ENCODE data around the gene C5orf15. TPM values are rescaled to one million over a fixed set of nuclear protein-coding genes. Genes with fewer than 3 reads are reported as not detected.

The C5orf15 gene
- total RNA-seq, 1 donor from 2014 or later: 63.7 TPM

- DNase-seq (ENCODE audit: low spot score): no peak
- Mint-ChIP-seq H3K9me3 (no peaks in the 10 kb centered on the region), H3K4me1 (ENCODE audit: low read depth) (peaks cover 44% of the 10 kb centered on the region), H3K27me3 (ENCODE audit: low read depth) (no peaks in the 10 kb centered on the region), H3K36me3 (ENCODE audit: low read depth) (peaks cover 50% of the 10 kb centered on the region), H3K27ac (peak overlapping the region; percentile 43), H3K4me3 (ENCODE audit: low read depth) (peak overlapping the region; percentile 15)
- intact Hi-C loops (cut with micrococcal nuclease): loop anchor here (10.0 kb wide), 1 partner anchor 644 kb away; the partner anchor contains the start of gene SEC24A
Measured at GRCh38 chr5:134000696-134001453, 32.5 kb upstream of the C5orf15 start.

- Mint-ChIP-seq H3K27ac (peak overlapping the region; percentile 52), H3K4me1 (ENCODE audit: low read depth) (peaks cover 45% of the 10 kb centered on the region)
Measured at GRCh38 chr5:134000091-134000511, 31.7 kb upstream of the C5orf15 start.

GRCh38 chr5:133998807-133999206 lies 30.4 kb upstream of the C5orf15 start:
- Mint-ChIP-seq H3K36me3 (ENCODE audit: low read depth) (peaks cover 55% of the 10 kb centered on the region), H3K27ac (no peak overlapping the region), H3K4me3 (ENCODE audit: low read depth) (no peak overlapping the region), H3K27me3 (ENCODE audit: low read depth) (no peaks in the 10 kb centered on the region), H3K4me1 (ENCODE audit: low read depth) (peaks cover 50% of the 10 kb centered on the region), H3K9me3 (no peaks in the 10 kb centered on the region)
- intact Hi-C loops (cut with micrococcal nuclease): no loop called here
- DNase-seq (ENCODE audit: low spot score): no peak

More at GRCh38 chr5:134000091-134000511, 31.7 kb upstream of the C5orf15 start:
- Mint-ChIP-seq H3K9me3 (no peaks in the 10 kb centered on the region), H3K27me3 (ENCODE audit: low read depth) (no peaks in the 10 kb centered on the region), H3K4me3 (ENCODE audit: low read depth) (no peak overlapping the region), H3K36me3 (ENCODE audit: low read depth) (peaks cover 47% of the 10 kb centered on the region)
- intact Hi-C loops (cut with micrococcal nuclease): loop anchor here (10.0 kb wide), 1 partner anchor 645 kb away; the partner anchor contains the start of gene SEC24A
- no peak for DNase-seq (ENCODE audit: low spot score)

- intact Hi-C loops (cut with micrococcal nuclease): no loop called here
- Mint-ChIP-seq H3K4me1 (ENCODE audit: low read depth) (peaks cover 47% of the 10 kb centered on the region), H3K4me3 (ENCODE audit: low read depth) (no peak overlapping the region), H3K27me3 (ENCODE audit: low read depth) (no peaks in the 10 kb centered on the region), H3K9me3 (no peaks in the 10 kb centered on the region), H3K36me3 (ENCODE audit: low read depth) (peaks cover 48% of the 10 kb centered on the region), H3K27ac (no peak overlapping the region)
- no peak for DNase-seq (ENCODE audit: low spot score)
Measured at GRCh38 chr5:133998042-133998441, 29.6 kb upstream of the C5orf15 start.

GRCh38 chr5:133996683-133997252 lies 28.3 kb upstream of the C5orf15 start:
- H3K4me3 Mint-ChIP-seq (ENCODE audit: low read depth): no peak overlapping the region
- no peaks in the 10 kb centered on the region for H3K27me3 Mint-ChIP-seq (ENCODE audit: low read depth)
- H3K36me3 Mint-ChIP-seq (ENCODE audit: low read depth): peaks cover 44% of the 10 kb centered on the region
- H3K9me3 Mint-ChIP-seq: no peaks in the 10 kb centered on the region
- intact Hi-C loops (cut with micrococcal nuclease): no loop called here
- no peak for DNase-seq (ENCODE audit: low spot score)
- peak overlapping the region; percentile 33 for H3K27ac Mint-ChIP-seq
- peaks cover 40% of the 10 kb centered on the region for H3K4me1 Mint-ChIP-seq (ENCODE audit: low read depth)

GRCh38 chr5:133995883-133996563 lies 27.6 kb upstream of the C5orf15 start:
- no peaks in the 10 kb centered on the region for H3K9me3 Mint-ChIP-seq
- no peaks in the 10 kb centered on the region for H3K27me3 Mint-ChIP-seq (ENCODE audit: low read depth)
- H3K4me1 Mint-ChIP-seq (ENCODE audit: low read depth): peaks cover 36% of the 10 kb centered on the region
- H3K36me3 Mint-ChIP-seq (ENCODE audit: low read depth): peaks cover 42% of the 10 kb centered on the region
- DNase-seq (ENCODE audit: low spot score): no peak
- H3K4me3 Mint-ChIP-seq (ENCODE audit: low read depth): no peak overlapping the region
- intact Hi-C loops (cut with micrococcal nuclease): no loop called here
- H3K27ac Mint-ChIP-seq: no peak overlapping the region

- Mint-ChIP-seq H3K4me1 (ENCODE audit: low read depth) (peaks cover 32% of the 10 kb centered on the region), H3K4me3 (ENCODE audit: low read depth) (no peak overlapping the region), H3K27ac (no peak overlapping the region), H3K9me3 (no peaks in the 10 kb centered on the region), H3K27me3 (ENCODE audit: low read depth) (no peaks in the 10 kb centered on the region), H3K36me3 (ENCODE audit: low read depth) (peaks cover 42% of the 10 kb centered on the region)
- no peak for DNase-seq (ENCODE audit: low spot score)
- intact Hi-C loops (cut with micrococcal nuclease): no loop called here
Measured at GRCh38 chr5:133995341-133995740, 26.9 kb upstream of the C5orf15 start.

- Mint-ChIP-seq H3K36me3 (ENCODE audit: low read depth) (peaks cover 42% of the 10 kb centered on the region), H3K4me1 (ENCODE audit: low read depth) (peaks cover 29% of the 10 kb centered on the region), H3K4me3 (ENCODE audit: low read depth) (no peak overlapping the region), H3K27me3 (ENCODE audit: low read depth) (no peaks in the 10 kb centered on the region), H3K27ac (peak overlapping the region; percentile 29), H3K9me3 (no peaks in the 10 kb centered on the region)
- intact Hi-C loops (cut with micrococcal nuclease): loop anchor here (5.0 kb wide), 1 partner anchor 1503 kb away; the partner anchor contains the start of gene IRF1
- no peak for DNase-seq (ENCODE audit: low spot score)
Measured at GRCh38 chr5:133994990-133995333, 26.5 kb upstream of the C5orf15 start.

GRCh38 chr5:133994297-133994989 lies 26.0 kb upstream of the C5orf15 start:
- Mint-ChIP-seq H3K9me3 (no peaks in the 10 kb centered on the region), H3K36me3 (ENCODE audit: low read depth) (peaks cover 39% of the 10 kb centered on the region), H3K4me1 (ENCODE audit: low read depth) (peaks cover 24% of the 10 kb centered on the region), H3K27ac (no peak overlapping the region), H3K27me3 (ENCODE audit: low read depth) (no peaks in the 10 kb centered on the region), H3K4me3 (ENCODE audit: low read depth) (no peak overlapping the region)
- no peak for DNase-seq (ENCODE audit: low spot score)
- intact Hi-C loops (cut with micrococcal nuclease): loop anchor here (5.0 kb wide), 1 partner anchor 1502 kb away; the partner anchor contains the start of gene IRF1

GRCh38 chr5:133993185-133993936 lies 24.9 kb upstream of the C5orf15 start:
- H3K9me3 Mint-ChIP-seq: no peaks in the 10 kb centered on the region
- intact Hi-C loops (cut with micrococcal nuclease): loop anchor here (5.0 kb wide), 1 partner anchor 1501 kb away; the partner anchor contains the start of gene IRF1
- peaks cover 24% of the 10 kb centered on the region for H3K4me1 Mint-ChIP-seq (ENCODE audit: low read depth)
- no peak for DNase-seq (ENCODE audit: low spot score)
- no peaks in the 10 kb centered on the region for H3K27me3 Mint-ChIP-seq (ENCODE audit: low read depth)
- H3K4me3 Mint-ChIP-seq (ENCODE audit: low read depth): no peak overlapping the region
- no peak overlapping the region for H3K27ac Mint-ChIP-seq
- H3K36me3 Mint-ChIP-seq (ENCODE audit: low read depth): peaks cover 47% of the 10 kb centered on the region

GRCh38 chr5:133992429-133993155 lies 24.2 kb upstream of the C5orf15 start:
- H3K27me3 Mint-ChIP-seq (ENCODE audit: low read depth): no peaks in the 10 kb centered on the region
- no peak overlapping the region for H3K4me3 Mint-ChIP-seq (ENCODE audit: low read depth)
- DNase-seq (ENCODE audit: low spot score): no peak
- no peak overlapping the region for H3K27ac Mint-ChIP-seq
- peaks cover 52% of the 10 kb centered on the region for H3K36me3 Mint-ChIP-seq (ENCODE audit: low read depth)
- H3K4me1 Mint-ChIP-seq (ENCODE audit: low read depth): peaks cover 24% of the 10 kb centered on the region
- intact Hi-C loops (cut with micrococcal nuclease): loop anchor here (5.0 kb wide), 1 partner anchor 1500 kb away; the partner anchor contains the start of gene IRF1
- no peaks in the 10 kb centered on the region for H3K9me3 Mint-ChIP-seq
